Duodenal mucosa (tissue), 2 donors: ENCODE results near the gene RAP1GAP.
A peak's percentile ranks its signal among the peaks of the same experiment; 100 is the strongest.

Source experiments
- H3K27ac ChIP-seq: one replicate; pipeline ENCODE4 v1.7.0; 2013; ENCODE audit warnings: low read depth, low read length
- H3K27me3 ChIP-seq, 2 donors: one replicate each; pipeline ENCODE4 v1.7.0; 2013; ENCODE audit warnings: low read length in 2 of 2, control low read depth in 1 of 2; ENCODE audit not compliant: insufficient read depth in 2 of 2, control insufficient read depth in 1 of 2
- H3K36me3 ChIP-seq, 2 donors: one replicate each; pipeline ENCODE4 v1.7.0; 2013; ENCODE audit warnings: low read length in 2 of 2, control low read depth in 1 of 2; ENCODE audit not compliant: insufficient read depth in 2 of 2, control insufficient read depth in 1 of 2
- H3K4me1 ChIP-seq, 2 donors: one replicate each; pipeline ENCODE4 v1.7.0; 2013; ENCODE audit warnings: low read length in 2 of 2, control low read depth in 1 of 2; ENCODE audit not compliant: insufficient read depth in 2 of 2, control insufficient read depth in 1 of 2
- H3K4me3 ChIP-seq, 2 donors: one replicate each; pipeline ENCODE4 v1.7.0; 2013; ENCODE audit warnings: low read length in 2 of 2, low read depth in 1 of 2
- H3K9ac ChIP-seq, 2 donors: one replicate each; pipeline ENCODE4 v1.7.0; 2013; ENCODE audit warnings: low read length in 2 of 2, low read depth in 1 of 2
- H3K9me3 ChIP-seq, 2 donors: one replicate each; pipeline ENCODE4 v1.7.0; 2013; ENCODE audit warnings: low read length in 2 of 2, control low read depth in 1 of 2; ENCODE audit not compliant: control insufficient read depth in 1 of 2

RAP1GAP gene

DNA sequence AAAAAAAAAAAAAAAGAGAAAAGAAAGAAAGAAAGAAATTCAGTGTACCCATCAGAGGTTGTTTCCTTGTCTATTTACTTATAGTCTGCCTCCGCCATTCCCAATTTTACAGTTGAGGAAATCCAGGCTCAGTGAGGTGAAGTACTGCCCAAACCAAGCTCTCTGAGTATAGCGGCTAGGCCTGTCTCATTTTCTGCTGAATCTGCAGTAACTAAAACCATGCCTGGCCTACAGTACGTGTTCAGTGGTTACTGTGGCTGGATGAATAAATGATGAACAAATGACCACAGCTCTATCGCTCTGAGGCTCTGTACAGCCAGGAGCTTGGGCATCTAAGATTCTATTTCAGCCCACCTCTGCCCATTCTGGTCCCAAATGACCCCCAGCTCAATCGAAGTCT, 24.3 kb downstream of the RAP1GAP start:
- H3K4me3 ChIP-seq: no peak overlapping the region
- no peak overlapping the region for H3K27ac ChIP-seq
- H3K36me3 ChIP-seq: no peaks in the 10 kb centered on the region
- H3K4me1 ChIP-seq: peaks cover 8 to 9% of the 10 kb centered on the region in 2 donors
- H3K9me3 ChIP-seq: no peaks in the 10 kb centered on the region
- peaks cover 0 to 10% of the 10 kb centered on the region in 2 donors for H3K27me3 ChIP-seq
- H3K9ac ChIP-seq: no peak overlapping the region

- Histone ChIP-seq H3K27me3 (peaks cover 0 to 7% of the 10 kb centered on the region in 2 donors), H3K9ac (no peak overlapping the region), H3K4me3 (no peak overlapping the region)
Observed at GRCh38 chr1:21644348-21644747, 24.8 kb downstream of the RAP1GAP start.

DNA sequence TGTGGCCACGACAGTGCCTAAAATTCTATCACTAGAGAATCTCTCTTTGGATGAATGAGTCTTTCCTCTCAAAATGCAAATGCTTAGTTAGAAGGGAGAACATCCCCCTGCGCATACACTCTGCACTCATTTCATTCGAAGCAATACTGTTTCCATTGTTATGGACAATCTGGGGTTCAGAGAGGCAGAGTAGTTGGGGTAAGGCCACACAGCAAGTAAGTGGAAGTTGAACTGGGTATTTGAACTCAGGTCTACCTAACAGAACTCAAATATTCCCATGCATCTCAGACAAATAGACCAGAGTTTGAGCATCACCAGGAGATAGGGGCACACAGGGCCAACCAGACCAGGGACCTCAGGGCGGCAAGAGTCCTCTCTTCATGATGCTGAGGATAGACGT, 25.5 kb downstream of the RAP1GAP start:
- Histone ChIP-seq H3K27ac (no peak overlapping the region), H3K4me3 (no peak overlapping the region), H3K36me3 (no peaks in the 10 kb centered on the region), H3K27me3 (peaks cover 0 to 7% of the 10 kb centered on the region in 2 donors), H3K9ac (no peak overlapping the region), H3K4me1 (peaks cover 12 to 17% of the 10 kb centered on the region in 2 donors), H3K9me3 (no peaks in the 10 kb centered on the region)

More at GRCh38 chr1:21644348-21644747, 24.8 kb downstream of the RAP1GAP start:
- H3K36me3 ChIP-seq: no peaks in the 10 kb centered on the region
- H3K27ac ChIP-seq: no peak overlapping the region
- peaks cover 9 to 10% of the 10 kb centered on the region in 2 donors for H3K4me1 ChIP-seq
- no peaks in the 10 kb centered on the region for H3K9me3 ChIP-seq

GRCh38 chr1:21641967-21642739, 27.0 kb downstream of the RAP1GAP start:
- Histone ChIP-seq H3K27ac (peak overlapping the region; percentile 50), H3K9ac (no peak overlapping the region), H3K4me3 (no peak overlapping the region), H3K9me3 (no peaks in the 10 kb centered on the region), H3K4me1 (peaks cover 10 to 13% of the 10 kb centered on the region in 2 donors), H3K36me3 (no peaks in the 10 kb centered on the region), H3K27me3 (peaks cover 0 to 4% of the 10 kb centered on the region in 2 donors)

GRCh38 chr1:21641537-21641936, 27.6 kb downstream of the RAP1GAP start:
- no peak overlapping the region for H3K4me3 ChIP-seq
- H3K4me1 ChIP-seq: peaks cover 10 to 13% of the 10 kb centered on the region in 2 donors
- H3K9me3 ChIP-seq: no peaks in the 10 kb centered on the region
- peaks cover 0 to 4% of the 10 kb centered on the region in 2 donors for H3K27me3 ChIP-seq
- no peak overlapping the region for H3K9ac ChIP-seq
- H3K27ac ChIP-seq: peak overlapping the region; percentile 42
- H3K36me3 ChIP-seq: no peaks in the 10 kb centered on the region

- Histone ChIP-seq H3K27me3 (peaks cover 0 to 4% of the 10 kb centered on the region in 2 donors), H3K9me3 (no peaks in the 10 kb centered on the region), H3K4me1 (peaks cover 10 to 13% of the 10 kb centered on the region in 2 donors), H3K36me3 (no peaks in the 10 kb centered on the region), H3K9ac (no peak overlapping the region), H3K27ac (peak overlapping the region; percentile 42), H3K4me3 (no peak overlapping the region)
Observed at GRCh38 chr1:21641076-21641475, 28.1 kb downstream of the RAP1GAP start.

- Histone ChIP-seq H3K36me3 (no peaks in the 10 kb centered on the region), H3K27ac (no peak overlapping the region)
Observed at GRCh38 chr1:21640653-21641052, 28.5 kb downstream of the RAP1GAP start.

GRCh38 chr1:21639594-21640041, 29.5 kb downstream of the RAP1GAP start:
- Histone ChIP-seq H3K9ac (no peak overlapping the region), H3K4me1 (peaks cover 13% of the 10 kb centered on the region in 2 donors), H3K27me3 (peaks cover 0 to 4% of the 10 kb centered on the region in 2 donors), H3K9me3 (no peaks in the 10 kb centered on the region), H3K36me3 (no peaks in the 10 kb centered on the region), H3K4me3 (no peak overlapping the region), H3K27ac (peak overlapping the region; percentile 70)

More at GRCh38 chr1:21640653-21641052, 28.5 kb downstream of the RAP1GAP start:
- H3K9ac ChIP-seq: no peak overlapping the region
- H3K4me1 ChIP-seq: peaks cover 10 to 13% of the 10 kb centered on the region in 2 donors
- H3K9me3 ChIP-seq: no peaks in the 10 kb centered on the region
- peaks cover 0 to 4% of the 10 kb centered on the region in 2 donors for H3K27me3 ChIP-seq
- H3K4me3 ChIP-seq: no peak overlapping the region

DNA sequence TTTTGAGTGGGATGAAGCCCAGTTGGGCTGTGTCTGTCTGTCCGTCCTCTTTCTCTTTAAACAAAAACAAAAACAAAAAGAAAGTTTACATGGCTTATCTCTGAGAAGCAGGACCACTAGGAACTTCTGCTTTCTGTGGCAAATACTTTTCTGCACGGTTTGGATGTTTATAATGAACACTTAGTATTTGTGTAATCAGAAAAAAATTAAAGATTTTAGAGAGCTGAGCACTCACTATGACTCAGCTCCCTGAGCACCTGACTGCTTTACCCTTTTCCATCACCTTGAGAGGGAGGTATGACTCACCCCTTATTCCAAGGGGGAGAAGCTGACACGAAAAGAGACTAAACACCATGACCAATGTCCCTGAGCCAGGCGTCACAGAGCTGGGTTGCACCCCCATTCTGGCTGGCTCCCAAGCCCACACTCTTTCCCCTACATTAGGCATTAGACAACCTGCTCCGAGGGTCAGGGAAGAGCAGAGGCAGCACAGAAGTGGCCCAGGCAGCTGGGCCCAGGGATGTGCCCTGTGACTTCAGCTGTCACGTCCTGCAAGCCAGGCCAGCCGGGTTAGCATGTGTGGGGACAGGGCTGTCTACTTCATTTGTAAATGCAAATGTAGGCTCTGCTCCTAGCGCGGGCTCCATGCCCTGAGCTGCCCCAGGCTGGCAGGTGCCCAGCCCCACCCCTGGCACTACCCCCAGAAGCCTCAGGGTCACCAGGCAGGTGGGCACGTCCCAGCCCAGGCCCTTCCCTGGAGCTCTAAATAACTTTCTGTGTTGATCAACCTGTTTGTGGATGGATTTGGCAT, 30.4 kb downstream of the RAP1GAP start:
- no peaks in the 10 kb centered on the region for H3K9me3 ChIP-seq
- peaks cover 0 to 1% of the 10 kb centered on the region in 2 donors for H3K27me3 ChIP-seq
- H3K4me3 ChIP-seq: no peak overlapping the region
- H3K27ac ChIP-seq: peak overlapping the region; percentile 70
- H3K4me1 ChIP-seq: peaks cover 13 to 19% of the 10 kb centered on the region in 2 donors
- no peaks in the 10 kb centered on the region for H3K36me3 ChIP-seq
- H3K9ac ChIP-seq: peak overlapping the region in 1 of 2 donors; percentile 25

GRCh38 chr1:21637514-21637913, 31.6 kb downstream of the RAP1GAP start:
- Histone ChIP-seq H3K27me3 (no peaks in the 10 kb centered on the region), H3K36me3 (no peaks in the 10 kb centered on the region), H3K9me3 (no peaks in the 10 kb centered on the region), H3K4me1 (peaks cover 17 to 21% of the 10 kb centered on the region in 2 donors), H3K27ac (no peak overlapping the region), H3K9ac (no peak overlapping the region), H3K4me3 (no peak overlapping the region)
